Right kidney (tissue), 1 donor: ENCODE results near the gene INMT.

Experiments used
- DNase-seq: peaks from one replicate; pipeline ENCODE4 v3.0.0-alpha.2; 2016

Gene INMT

DNA sequence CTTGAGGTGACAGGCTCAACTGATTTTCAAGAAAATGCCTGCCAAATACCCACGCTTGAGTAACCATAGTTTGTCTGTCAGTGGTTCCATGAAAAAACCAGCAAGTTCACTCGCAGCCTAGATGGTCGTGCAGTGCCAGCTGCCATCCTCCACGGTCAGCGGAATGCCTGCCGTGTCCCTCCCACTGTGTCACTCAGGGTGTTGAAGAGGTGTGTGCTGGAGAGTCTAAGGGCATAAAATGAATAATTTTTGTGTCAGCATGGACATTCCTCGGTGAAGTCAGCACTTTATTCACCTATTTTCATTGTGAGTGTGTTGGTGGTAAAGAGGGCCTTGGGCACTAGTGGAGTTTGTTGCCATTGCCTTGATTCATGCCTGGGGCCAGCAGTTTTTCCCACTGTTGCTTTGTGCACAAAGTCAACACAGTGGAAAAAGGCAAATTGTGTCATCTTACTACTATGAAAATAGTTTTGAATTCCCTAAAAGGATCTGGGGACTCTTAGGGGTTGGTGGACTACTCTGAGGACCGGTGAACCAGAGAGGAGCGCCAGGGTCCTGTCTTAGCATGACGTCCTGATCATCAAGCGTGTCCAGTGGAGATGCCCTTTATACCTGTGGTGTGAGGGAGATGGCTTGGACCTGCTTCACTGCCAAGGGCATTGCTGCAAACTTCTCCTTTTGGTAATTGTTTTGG, 36.9 kb downstream of the INMT start:
- DNase-seq: no peak

DNA sequence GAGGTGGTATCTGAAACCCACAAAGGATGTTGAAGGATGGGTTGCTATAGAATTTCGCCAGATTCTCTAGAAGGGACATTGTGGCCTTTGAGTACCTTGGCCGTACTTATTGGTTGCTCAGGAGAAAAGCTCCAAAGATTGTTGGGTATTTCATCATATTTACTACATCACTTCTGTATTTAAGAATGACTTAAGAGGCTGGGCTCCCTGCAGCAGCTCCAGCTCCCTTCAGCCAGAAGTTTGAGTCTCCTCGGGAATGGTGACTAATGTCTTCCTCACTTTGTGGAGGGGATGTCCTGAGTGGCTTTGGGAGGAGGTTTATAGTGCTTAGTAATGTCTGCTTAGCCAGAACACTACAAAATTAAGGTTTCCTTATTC, 37.4 kb downstream of the INMT start:
- no peak for DNase-seq

DNA sequence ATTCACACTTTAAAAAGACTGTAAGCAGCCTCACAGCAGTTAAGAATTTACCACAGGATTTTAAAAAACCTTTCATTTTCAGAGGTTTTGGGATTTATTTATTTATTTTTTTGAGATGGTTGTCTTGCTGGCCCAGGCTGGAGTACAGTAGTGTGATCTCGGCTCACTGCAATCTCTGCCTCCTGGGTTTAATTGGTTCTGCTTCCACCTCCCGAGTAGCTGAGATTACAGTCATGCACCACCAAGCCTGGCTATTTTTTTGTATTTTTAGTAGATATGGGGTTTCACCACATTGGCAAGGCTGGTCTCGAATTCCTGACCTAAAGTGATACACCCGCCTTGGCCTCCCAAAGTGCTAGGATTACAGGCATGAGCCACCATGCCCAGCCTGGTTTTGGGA, 38.4 kb downstream of the INMT start:
- no peak for DNase-seq

DNA sequence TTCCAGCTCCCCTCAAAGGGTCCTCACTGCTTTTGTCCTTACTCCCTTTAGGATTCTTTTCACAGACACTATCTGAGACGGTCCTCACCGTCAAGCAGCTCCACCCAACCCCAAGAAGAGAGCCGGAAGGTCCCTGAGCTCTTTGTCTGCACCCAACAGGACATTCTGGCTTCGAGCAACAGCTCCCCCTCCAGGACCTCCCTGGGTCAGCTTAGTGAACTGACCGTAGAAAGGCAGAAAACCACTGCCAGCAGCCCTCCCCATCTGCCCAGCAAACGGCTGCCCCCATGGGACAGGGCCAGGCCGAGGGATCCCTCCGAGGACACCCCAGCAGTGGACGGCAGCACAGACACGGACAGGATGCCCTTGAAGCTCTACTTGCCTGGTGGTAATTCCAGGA, 39.2 kb downstream of the INMT start:
- DNase-seq: no peak

DNA sequence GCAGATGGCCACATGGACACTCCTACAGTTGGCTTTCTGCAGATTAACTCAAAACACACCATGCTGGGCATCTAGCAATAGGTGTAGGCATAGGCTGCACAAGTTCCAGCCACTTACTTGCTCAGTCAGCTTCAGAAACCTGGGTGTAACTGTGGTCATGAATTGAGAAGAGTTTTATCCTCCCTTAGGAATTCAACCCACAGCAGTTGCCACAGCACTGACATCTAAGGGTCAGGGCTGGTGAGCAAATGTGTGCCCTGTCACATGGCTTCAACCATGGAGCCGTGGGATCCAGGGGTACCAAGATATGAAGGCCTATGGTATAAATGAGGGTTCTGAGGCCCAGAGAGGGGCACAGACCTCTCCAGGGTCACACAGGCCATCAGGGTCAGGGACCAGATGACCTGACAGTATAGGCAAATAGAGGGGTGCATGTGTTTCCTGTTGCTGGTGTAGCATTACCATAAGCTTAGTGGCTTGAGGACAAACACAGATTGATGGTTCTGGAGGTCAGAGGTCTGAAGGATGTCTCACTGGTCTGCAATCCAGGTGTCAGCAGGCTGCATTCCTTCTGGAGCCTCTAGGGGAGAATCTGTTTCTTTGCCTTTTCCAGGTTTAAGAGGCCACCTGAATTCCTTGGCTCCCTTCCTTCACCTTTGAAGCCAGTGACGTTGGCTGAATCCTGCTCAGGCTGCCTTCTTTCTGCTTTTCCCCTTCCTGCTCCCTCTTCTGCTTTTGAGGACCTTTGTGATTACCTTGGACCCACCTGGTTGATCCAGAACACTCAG, 43.4 kb downstream of the INMT start:
- no peak for DNase-seq

GRCh38 chr7:30796105-30796869, 44.4 kb downstream of the INMT start:
- no peak for DNase-seq

GRCh38 chr7:30797176-30798040, 45.5 kb downstream of the INMT start:
- DNase-seq: no peak

- DNase-seq: no peak
Measured at GRCh38 chr7:30799206-30799975, 47.5 kb downstream of the INMT start.

- DNase-seq: no peak
Measured at GRCh38 chr7:30799976-30800661, 48.2 kb downstream of the INMT start.

DNA sequence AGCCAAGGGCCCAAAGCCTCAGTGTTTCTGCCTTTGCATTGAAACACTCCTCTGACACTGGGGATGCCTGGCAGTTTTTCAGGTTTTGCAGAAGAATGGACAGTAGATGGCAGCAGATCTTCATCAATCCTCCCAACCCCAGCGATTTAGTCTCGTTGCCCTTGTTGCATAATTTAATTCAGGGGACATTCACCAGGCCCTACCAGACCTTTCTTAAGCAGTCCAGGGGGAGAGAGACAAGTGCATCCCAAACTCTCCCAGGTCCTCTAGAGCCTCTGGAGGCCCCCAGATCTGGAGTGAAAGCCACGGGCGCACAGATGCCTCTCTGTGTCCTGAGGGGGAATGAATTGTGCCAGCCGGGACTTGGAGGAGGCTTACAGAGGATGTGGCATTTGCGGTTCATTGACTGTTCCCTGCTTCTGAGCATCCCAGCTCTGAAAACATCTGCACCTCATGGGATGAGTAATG, 48.9 kb downstream of the INMT start:
- peak; percentile 43 for DNase-seq

- DNase-seq: no peak
Measured at GRCh38 chr7:30802812-30803211, 50.9 kb downstream of the INMT start.

GRCh38 chr7:30804078-30804661, 52.2 kb downstream of the INMT start:
- no peak for DNase-seq

DNA sequence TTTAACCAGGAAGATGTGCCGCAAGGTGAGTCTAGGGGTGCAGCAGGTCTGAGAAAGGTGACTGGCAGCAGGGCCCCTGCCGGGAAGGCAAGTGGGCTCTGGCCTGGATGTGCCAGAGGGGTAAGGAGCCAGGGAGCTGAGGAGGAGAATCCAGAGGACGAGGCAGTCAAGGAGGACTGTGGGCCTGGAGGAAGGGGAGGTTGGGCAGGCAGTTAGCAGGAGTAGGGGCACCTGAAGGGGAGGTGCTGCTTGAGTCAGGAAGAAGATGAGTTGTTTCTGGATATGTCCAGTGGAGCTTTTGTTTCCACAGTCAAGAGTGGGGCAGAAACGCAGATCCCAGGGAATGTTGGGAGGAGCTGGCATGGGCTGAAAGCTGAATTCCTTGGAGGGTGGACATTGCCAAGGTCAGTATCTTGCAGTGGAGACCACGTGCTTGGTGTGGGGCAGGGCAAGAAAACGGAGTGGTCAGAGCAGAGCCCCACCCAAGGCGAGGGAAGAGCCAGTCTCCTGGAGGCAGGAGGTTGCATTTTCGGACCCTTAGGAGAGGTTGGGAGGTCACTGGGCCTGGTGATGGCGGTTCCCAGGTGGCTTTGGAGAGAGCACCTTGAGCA, 53.3 kb downstream of the INMT start:
- no peak for DNase-seq

- DNase-seq: no peak
Measured at GRCh38 chr7:30805931-30806330, 54.0 kb downstream of the INMT start.
